ENCODE results near the gene ADAMTS19.
A peak's percentile ranks its signal among the peaks of the same experiment; 100 is the strongest.

The ADAMTS19 gene

GRCh38 chr5:129461711-129462332 is 1.7 kb downstream of the ADAMTS19 start:
- DNase-seq (ENCODE audit: low read depth): no peak
- H3K4me3 ChIP-seq (ENCODE audit: low read depth, low read length): peak overlapping the region; percentile 50

DNA sequence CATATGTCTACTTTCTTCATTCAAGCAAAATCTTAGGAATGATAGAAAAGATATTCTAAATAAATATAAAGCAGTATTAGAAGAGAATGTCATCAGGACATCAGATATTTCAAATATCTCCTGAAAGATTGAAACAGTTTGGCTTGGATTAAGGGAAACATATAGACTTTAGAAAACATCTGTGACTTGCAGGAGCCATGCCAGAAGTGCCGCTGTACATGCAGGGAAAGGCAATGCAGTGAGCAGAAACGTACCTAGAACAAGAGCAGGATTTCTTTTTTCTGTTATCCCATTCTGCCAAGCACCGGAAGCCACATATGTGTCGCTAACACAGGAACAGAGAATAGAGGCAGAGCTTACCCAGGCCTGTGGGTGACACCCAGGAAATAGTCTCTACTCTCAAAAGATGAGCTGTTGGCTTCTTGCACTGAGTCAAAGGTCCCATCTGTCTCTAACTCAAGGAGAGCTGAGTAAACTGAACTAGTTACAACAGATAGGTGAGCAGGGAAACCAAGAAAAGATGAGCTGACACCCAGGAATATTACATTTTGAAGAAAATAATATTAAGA is 5.8 kb downstream of the ADAMTS19 start:
- no peak overlapping the region for H3K4me3 ChIP-seq (ENCODE audit: low read depth, low read length)
- DNase-seq (ENCODE audit: low read depth): no peak

DNA sequence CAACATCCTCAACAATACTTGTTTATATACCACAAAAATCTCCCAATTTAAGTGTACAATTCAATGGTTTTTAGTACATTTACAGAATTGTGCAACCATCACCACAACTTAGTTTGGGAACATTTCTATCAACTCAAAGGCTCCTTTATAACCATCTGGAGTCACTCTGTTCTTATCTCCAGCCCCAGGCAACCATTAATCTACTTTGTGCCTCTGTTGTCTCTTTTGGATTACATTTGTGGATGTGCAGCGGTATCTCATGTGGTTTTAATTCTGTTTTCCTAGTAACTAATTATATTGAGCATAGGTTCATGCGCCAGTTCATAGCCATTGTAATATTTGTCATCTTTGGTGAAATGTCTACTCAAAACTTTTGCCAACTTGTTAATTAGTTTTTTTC is 14.4 kb downstream of the ADAMTS19 start:
- H3K4me3 ChIP-seq (ENCODE audit: low read depth, low read length): no peak overlapping the region
- no peak for DNase-seq (ENCODE audit: low read depth)

- no peak for DNase-seq (ENCODE audit: low read depth)
Observed at GRCh38 chr5:129476751-129477150, 16.7 kb downstream of the ADAMTS19 start.

GRCh38 chr5:129477532-129477931 is 17.4 kb downstream of the ADAMTS19 start:
- H3K4me3 ChIP-seq (ENCODE audit: low read depth, low read length): no peak overlapping the region
- DNase-seq (ENCODE audit: low read depth): no peak

More at GRCh38 chr5:129476751-129477150, 16.7 kb downstream of the ADAMTS19 start:
- H3K4me3 ChIP-seq (ENCODE audit: low read depth, low read length): no peak overlapping the region

- no peak for DNase-seq (ENCODE audit: low read depth)
- no peak overlapping the region for H3K4me3 ChIP-seq (ENCODE audit: low read depth, low read length)
Observed at GRCh38 chr5:129481161-129481560, 21.1 kb downstream of the ADAMTS19 start.

DNA sequence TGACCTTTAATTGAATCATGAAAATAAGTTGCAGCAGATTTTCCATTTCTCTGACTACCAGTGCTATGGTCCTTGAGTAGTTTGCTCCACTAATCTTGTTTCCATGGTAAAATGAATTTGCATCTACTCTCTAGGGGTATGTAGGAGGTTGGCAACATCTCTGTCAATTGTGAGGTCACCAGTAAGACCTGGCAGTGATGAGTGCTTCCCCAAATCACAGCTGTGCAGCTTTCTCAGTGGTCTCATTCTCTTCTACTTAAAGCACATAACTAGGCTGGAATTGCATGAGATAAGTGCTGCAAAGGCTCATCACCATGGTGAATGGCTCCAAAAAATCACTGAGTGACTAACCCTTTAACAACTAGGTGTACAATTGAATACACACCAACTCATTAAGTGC is 36.3 kb downstream of the ADAMTS19 start:
- peak; percentile 20 for DNase-seq (ENCODE audit: low read depth)
- no peak overlapping the region for H3K4me3 ChIP-seq (ENCODE audit: low read depth, low read length)

DNA sequence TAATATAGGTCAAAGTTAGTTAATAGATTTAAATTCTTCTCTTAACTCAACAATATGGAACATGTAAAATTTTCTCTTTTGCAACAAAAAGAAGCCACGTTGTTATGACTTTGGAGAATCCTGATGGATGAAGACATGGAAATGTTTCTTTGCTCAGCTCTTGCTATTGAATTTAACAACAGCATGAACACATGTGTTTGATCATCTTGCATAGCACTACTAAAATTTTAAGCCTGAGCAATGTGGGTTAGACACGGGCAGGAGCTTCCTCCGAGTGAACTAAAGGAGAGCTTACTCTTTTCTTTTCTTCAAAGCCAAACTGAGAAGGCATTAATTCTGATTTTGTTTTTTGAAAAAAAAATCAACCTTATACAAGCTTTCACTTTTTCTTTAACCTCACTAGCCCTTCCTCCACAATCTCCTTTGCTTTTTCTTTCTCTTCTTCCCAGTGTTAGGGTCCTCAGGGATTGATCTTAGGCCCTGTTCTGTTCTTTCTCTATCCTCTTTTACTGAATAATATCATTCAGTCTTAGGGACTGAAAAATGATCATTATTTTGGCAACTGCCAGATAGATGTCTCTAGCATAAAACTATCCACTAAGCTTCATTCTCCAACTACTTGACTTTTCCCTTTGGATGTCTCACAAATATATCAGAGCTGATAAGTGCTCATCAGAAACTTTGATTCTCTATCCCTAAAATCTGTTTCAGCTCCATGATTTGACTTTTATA is 36.9 kb downstream of the ADAMTS19 start:
- no peak overlapping the region for H3K4me3 ChIP-seq (ENCODE audit: low read depth, low read length)
- DNase-seq (ENCODE audit: low read depth): no peak

DNA sequence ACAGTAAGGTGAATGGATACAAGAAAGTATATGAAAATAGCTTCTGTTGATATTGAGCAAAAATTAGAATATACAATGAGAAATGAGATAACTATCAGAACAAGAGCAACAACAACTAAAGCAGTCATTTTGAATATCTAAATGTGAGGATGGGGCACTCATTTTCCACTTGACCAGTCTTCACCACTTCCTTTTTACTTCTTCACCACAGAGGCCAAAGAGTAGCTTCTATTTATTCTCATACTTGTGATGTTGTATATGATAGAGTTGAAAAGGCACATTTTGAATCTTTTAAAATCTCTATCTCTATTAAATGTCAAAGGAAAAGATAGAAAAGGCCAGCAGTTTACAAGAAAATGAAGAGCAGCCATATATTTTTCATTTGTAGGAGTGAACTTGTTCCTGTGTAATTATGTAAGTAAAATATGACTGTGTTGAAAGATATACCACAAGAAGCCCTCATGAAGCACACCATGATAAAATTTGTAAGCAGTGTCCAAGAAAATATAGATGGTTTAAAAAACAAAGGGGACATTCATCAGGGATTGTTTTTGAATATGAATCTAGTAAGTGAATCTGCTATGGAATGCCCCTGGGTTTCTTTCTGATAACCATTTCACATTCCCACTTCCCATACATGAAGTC is 39.2 kb downstream of the ADAMTS19 start:
- no peak overlapping the region for H3K4me3 ChIP-seq (ENCODE audit: low read depth, low read length)
- no peak for DNase-seq (ENCODE audit: low read depth)

- H3K4me3 ChIP-seq (ENCODE audit: low read depth, low read length): no peak overlapping the region
- DNase-seq (ENCODE audit: low read depth): no peak
Observed at GRCh38 chr5:129500101-129500500, 40.0 kb downstream of the ADAMTS19 start.

DNA sequence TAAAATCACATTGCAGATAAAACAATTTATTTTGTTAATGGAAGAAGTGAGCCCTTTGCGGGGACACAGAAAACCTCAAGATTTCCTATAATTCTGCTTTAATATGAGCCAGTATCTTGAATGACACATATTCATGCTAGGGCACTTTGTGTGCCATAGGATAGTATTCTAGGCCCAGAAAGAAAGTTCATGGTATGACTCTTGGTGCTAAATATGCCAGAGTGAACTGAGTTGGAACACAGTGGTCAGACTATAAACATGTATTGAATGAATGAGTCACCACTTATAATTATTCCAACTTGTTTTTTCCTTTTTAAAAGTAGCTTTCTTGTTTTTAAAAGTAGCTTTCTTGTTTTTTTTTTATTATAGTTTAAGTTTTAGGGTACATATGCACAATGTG is 46.0 kb downstream of the ADAMTS19 start:
- peak; percentile 53 for DNase-seq (ENCODE audit: low read depth)
- H3K4me3 ChIP-seq (ENCODE audit: low read depth, low read length): no peak overlapping the region

DNA sequence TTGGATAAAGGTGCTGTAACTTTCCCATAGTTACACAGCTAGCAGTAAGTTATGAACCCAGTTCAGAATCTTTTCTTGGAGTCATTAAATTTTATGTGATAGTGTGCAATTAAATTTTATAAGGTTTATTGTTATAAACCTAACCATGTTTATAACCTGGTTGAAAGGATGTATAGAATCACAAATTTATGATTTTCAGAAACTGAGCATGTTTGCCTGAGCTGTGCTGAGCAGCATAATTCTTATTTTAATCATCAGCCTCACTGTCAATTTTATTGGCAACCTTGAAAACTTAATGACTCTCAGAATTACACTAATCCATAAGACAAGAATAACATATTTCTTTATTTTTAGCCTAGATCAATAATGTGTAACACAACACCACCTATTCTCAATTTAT is 46.9 kb downstream of the ADAMTS19 start:
- H3K4me3 ChIP-seq (ENCODE audit: low read depth, low read length): no peak overlapping the region
- no peak for DNase-seq (ENCODE audit: low read depth)

GRCh38 chr5:129507527-129507926 is 47.4 kb downstream of the ADAMTS19 start:
- DNase-seq (ENCODE audit: low read depth): no peak
- H3K4me3 ChIP-seq (ENCODE audit: low read depth, low read length): no peak overlapping the region

- no peak for DNase-seq (ENCODE audit: low read depth)
Observed at GRCh38 chr5:129508606-129509005, 48.5 kb downstream of the ADAMTS19 start.

DNA sequence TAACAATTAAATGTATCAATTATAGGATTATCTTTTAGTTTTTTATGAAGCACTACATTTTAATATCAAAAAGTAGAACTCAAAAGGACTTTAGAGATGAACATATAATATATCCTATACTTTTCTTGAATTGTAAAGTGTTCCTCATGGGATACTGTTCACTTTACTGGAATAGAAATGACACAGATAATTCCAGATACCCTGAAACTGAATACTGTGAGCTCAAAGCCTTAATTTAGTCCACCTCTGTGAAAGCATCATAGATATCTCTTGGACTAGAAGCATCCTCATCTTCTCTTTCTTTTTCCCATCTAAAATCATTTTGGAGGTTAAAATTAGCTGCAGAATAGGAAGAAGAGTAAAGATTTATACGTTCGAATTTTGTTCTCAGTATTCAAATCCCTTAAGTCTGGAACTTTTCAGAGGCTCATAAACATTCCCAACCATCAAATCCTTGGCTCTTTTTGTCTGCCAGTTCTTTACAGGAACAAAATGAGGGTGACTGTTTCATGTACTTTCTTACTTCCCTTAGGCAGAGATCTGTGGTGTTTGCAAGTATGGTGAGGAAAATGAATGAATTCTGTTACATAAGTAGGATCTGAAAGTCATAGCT is 49.4 kb downstream of the ADAMTS19 start:
- no peak overlapping the region for H3K4me3 ChIP-seq (ENCODE audit: low read depth, low read length)
- no peak for DNase-seq (ENCODE audit: low read depth)

More at GRCh38 chr5:129508606-129509005, 48.5 kb downstream of the ADAMTS19 start:
- no peak overlapping the region for H3K4me3 ChIP-seq (ENCODE audit: low read depth, low read length)

GRCh38 chr5:129511291-129511690 is 51.2 kb downstream of the ADAMTS19 start:
- H3K4me3 ChIP-seq (ENCODE audit: low read depth, low read length): no peak overlapping the region
- DNase-seq (ENCODE audit: low read depth): no peak

DNA sequence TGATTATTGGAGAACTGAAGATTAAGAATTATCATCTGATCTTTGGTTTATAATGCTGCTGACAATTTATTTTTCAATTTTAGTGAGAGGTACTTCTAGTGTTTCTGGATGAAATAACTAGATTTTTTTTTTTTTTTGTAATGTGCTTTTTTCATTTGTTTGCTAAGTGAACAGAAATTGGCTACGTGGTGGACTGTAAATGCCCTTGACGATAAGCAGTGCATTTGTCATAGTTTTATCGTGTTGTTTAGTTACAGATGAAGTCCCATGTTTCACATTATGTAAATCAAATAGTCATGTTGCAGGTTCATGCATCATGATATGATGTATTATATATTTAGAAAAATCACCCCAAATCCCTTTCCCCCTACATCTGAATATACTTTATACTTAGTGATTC is 81.0 kb downstream of the ADAMTS19 start:
- DNase-seq (ENCODE audit: low read depth): no peak
- no peak overlapping the region for H3K4me3 ChIP-seq (ENCODE audit: low read depth, low read length)

DNA sequence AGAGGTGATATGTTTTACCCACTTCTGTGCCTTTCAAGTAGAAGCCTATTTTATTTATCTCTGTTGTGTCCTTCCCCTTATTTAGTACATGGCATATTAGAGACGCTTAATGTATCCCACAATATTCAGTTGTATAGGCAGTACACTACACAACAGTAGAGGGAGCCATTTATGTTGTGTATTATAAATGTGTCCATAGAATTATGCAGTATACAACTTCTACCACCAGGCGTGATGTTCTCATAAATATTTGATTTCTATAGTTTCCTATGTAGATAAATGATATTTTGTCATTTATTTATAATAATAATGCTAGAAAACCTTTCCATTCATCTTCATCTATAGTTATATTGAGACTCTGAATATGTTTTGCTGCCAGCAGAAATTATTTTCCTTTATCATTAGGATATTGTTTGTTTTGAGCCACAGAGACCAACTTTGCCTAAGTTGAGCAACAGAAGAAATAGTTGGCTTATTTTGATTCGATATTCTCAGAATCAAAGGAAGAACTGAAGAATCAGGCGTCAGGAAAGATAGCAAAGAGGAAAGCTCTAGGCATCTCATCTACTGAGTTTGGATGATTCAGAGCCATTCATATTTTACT is 81.7 kb downstream of the ADAMTS19 start:
- DNase-seq (ENCODE audit: low read depth): peak; percentile 7

DNA sequence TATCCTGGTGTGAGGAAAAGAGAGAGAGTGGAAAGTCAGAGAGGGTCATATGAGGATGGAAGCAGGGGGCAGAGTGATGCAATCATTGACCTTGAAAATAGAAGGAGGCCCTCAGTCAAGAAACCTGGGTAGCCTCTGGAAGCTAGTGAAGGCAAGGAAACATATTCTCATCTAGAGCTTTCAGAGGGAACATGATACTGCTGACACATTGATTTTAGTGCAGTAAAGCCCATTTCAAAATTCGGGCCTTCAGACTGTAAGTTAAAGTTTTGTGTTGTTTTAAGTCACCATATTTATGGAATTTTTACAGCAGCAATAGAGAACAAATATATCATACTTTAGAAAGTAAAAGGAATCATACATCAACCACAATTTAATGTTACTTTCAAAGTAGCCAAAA is 87.0 kb downstream of the ADAMTS19 start:
- DNase-seq (ENCODE audit: low read depth): no peak
- no peak overlapping the region for H3K4me3 ChIP-seq (ENCODE audit: low read depth, low read length)

More for the DNA sequence above, 81.7 kb downstream of the ADAMTS19 start:
- no peak overlapping the region for H3K4me3 ChIP-seq (ENCODE audit: low read depth, low read length)

All from skeletal muscle cell (primary cell).